Measurements from ENCODE around the gene OR9I1.

The OR9I1 gene
- total RNA-seq, result 0 reads per million in 2 experiments

DNA sequence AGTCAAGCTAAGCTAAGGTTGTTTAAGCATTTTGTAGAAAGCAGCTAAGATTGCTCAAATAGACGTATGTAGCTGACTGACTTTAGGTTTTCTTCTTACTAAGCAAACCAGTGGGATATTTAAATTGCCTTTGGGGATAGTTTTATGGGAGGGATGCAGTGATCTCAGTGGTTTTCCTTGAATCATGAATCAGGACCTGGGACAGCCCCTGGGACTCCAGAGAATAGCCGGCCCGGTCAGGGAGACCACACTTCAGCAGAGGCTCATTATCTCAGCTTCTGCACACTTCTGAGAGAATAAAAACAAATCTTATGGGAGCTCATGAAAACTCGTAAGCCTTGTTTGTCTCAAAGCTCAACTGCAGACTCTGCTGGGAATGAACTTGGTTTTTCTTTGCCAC, at the start of gene OR9I1:
Gene OR9I1 (minus strand): TSS at position 62 of the 400 bp plus-strand sequence. CDS start 6,086 bp downstream, outside the sequence.
- DNase-seq (ENCODE audit: low read depth), result no peak

DNA sequence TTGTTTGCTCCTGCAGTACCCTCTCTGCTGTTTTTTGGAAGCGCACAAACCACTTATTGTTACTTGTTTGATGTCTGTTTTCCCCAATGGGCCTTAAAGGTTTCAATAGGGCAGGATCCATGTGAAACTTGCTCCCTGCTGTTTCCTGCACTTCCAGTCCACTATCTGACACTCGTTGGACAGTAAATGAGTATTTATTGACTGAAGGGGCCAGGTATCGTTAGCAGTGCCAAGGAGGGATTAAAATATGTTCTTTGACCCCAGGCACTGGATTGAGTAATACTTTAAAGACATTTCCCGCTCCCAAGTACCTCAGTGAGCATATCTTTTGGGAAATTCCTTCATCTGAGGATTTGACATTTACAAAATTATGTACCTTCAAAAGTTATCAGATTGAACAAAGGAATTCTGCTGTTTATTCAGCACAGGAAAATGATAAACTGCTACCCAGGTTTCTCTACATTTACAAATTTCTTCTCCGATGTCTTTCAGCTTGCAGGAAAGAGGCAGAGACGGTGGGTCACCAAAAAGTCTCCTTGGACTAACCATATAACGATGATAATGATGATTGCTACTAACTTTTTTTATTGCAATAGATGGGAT, 40.3 kb upstream of the OR9I1 start:
- no peak for DNase-seq (ENCODE audit: low read depth)

- no peak for DNase-seq (ENCODE audit: low read depth)
Measured at GRCh38 chr11:58164990-58165389, 39.7 kb upstream of the OR9I1 start.

DNA sequence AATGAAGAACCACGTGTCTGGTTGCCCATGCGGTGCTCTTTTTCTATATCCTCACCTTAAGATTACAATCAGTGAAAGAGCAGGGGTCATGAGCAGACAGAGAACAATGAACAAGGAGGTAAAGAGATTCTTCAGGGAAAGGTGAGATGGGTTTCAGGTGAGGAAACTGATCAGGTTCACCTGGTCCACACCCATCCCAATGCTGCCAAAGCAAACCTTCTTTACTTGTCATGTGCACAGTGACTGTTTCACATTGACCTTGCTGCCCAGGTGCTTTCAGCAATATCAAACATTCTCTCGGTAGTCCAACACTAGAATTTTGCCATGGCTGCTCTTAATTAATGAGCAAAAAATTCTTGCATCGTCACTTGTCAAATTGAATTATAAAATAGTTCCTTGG, 39.1 kb upstream of the OR9I1 start:
- DNase-seq (ENCODE audit: low read depth), result no peak

DNA sequence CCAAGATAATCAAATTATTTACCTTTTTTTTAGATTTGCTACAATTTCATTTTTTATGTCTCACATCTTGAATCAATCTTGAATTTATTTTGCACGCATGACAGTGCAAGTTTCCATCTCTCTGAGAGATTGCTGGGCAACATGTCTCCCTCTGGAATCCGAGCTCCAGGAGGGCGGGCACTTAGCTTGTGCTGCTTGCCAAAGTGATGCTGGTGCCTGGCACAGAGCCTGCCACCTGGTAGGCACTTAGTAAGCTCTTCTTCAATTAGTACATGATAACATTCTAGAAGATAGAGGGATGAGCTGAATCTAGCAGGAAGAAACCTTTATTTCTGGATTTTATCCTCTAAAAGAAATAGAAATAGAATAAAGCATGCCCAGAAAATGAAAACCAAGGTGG, 27.5 kb upstream of the OR9I1 start:
- no peak for DNase-seq (ENCODE audit: low read depth)

GRCh38 chr11:58142761-58143160, 17.4 kb upstream of the OR9I1 start:
- DNase-seq (ENCODE audit: low read depth), result no peak

DNA sequence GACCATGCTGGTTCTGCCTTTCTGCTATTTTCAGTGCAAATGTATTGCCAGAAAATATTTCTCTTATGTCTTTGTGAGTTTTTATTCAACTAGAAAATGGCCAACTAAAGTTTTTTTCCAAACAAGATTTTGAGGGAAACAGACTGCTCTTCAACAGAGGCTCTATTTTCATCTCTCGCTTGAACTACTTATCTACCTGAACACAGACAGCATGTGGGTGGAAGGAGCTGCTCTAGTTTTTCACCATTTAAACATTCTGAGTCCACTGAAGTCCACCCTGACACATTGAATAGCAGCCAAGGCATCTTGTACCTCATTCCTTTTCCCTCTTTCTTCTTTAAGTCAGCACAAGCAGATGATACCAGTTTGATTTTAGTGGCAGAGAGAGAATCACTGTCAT, 9.8 kb upstream of the OR9I1 start:
- no peak for DNase-seq (ENCODE audit: low read depth)

- no peak for DNase-seq (ENCODE audit: low read depth)
Measured at GRCh38 chr11:58134151-58134550, 8.8 kb upstream of the OR9I1 start.

DNA sequence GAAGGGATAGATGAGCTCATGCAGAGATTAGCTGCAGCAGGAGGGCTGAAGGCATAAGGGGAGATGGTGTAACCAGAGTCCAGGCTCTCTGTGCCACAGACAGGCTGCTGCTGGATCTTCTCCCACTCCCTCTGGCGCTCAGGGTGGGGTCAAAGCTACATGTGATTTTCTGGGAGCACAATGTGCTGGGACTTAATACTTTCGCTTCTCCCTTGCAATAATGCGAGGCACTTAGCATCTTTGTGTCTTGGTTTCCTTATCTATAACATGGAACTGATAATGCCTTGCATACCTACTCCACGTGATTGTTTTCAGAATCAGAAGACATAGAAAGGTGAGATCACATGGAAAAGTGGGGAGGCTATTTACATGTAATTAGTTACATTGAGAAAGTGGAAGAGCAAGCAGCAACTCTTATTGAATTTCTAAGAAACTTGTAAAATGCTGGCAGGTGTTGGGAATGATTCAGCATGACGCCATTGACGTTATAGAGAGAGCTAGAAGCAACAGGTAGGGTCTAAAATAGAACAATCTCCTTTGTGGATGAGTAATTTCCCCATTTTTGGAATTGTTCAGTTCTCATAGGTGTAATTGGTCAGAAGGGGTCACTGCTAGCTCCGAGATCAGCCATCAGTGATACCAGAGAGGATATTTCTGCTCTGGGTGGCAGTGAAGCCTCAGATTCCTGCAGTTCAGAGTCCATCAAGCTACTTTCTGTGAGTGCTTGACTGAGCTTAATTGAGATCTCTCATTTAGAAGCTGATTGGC, 8.2 kb upstream of the OR9I1 start:
- DNase-seq (ENCODE audit: low read depth), result no peak

GRCh38 chr11:58127350-58127749, 2.0 kb upstream of the OR9I1 start:
- no peak for DNase-seq (ENCODE audit: low read depth)

DNA sequence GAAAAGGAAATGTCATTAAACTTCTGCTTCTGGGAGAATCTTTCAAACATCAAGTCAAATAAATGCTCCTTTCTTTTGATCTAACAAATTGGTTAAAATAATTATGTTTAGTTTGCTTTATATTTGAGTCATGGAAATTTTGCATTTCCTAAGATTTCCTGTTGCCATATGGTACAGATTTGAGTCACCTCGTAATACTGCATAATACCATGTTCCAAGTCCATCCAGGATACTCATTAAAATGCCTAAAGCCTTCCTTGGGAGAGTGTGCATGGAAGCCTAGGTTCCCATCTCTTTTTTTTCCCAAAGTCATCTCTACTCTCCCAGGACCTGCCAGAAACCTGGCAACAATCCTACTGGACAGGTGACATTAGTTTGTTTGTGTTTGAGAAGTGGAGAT, 4.2 kb downstream of the OR9I1 start:
- no peak for DNase-seq (ENCODE audit: low read depth)

DNA sequence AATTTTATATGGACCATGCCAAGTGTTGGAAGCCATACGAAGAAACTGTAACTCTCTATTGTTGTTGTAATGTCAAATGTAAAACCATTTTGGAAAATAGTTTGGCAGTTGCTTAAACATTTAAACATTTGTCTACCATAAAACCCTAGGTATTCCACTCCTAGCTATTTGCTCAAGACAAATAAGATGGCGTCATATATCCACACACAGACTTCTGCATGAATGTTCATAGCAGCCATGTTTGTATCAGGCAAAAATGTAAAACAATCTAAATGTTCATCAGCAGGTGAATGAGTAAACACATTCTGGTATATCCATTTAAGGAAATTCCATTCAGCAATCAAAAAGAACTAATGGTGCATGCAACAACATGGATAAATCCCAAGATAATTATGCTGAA, 27.9 kb downstream of the OR9I1 start:
- DNase-seq (ENCODE audit: low read depth), result no peak

GRCh38 chr11:58086528-58086927, 38.8 kb downstream of the OR9I1 start:
- DNase-seq (ENCODE audit: low read depth), result no peak

GRCh38 chr11:58075781-58076180, 49.5 kb downstream of the OR9I1 start:
- no peak for DNase-seq (ENCODE audit: low read depth)

GRCh38 chr11:58070585-58070984, 54.7 kb downstream of the OR9I1 start:
- DNase-seq (ENCODE audit: low read depth), result no peak

DNA sequence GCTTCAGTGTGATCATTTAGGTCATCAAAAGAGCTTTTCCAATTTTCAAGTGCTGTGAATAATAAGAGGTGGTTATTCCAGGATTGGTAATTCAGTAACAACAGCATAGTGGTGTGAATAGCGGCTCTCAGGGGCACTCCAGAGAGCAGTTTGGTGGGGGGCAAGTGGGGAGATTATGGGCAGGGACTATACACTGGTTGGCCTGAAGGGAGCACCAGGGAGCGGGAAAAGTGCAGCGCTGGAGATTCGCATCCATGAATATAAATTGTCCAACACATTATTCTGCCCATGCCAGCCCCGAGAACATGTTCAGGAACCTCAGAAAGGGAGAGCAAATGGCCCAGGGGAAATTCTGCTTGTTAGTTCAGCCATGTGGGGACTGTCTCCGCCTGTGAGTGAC, 56.7 kb downstream of the OR9I1 start:
- no peak for DNase-seq (ENCODE audit: low read depth)

DNA sequence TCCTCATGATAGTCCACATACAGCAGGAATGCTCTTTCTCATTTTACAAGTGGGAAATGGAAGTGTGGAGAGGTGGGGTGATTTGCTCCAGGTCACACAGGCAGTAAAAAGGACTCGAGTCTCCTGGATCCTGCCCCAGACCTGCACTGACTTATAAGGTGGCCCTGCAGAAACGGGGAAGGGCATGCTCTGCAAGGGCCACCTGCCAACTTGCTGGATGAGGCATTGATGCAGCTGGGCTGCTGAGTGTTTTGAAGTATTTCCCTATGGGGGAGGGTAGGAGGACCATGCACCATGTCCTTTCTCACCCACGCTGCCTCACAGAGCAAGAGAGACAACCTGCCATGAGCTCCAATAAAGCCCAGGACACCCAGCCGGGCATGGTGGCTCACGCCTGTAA, 57.6 kb downstream of the OR9I1 start:
- DNase-seq (ENCODE audit: low read depth), result no peak
